GM18511 (cell line): ENCODE results near the gene SLC35B1.

Source experiments
- ATAC-seq: cut with Tn5 transposase; IDR thresholded peaks from one replicate; pipeline ENCODE4 v1.9.1; 2021; ENCODE audit warnings: mild to moderate bottlenecking, moderate library complexity; ENCODE audit not compliant: unreplicated experiment

SLC35B1 gene

GRCh38 chr17:49700960-49701359 lies 6.8 kb downstream of the SLC35B1 start:
- no peak for ATAC-seq

DNA sequence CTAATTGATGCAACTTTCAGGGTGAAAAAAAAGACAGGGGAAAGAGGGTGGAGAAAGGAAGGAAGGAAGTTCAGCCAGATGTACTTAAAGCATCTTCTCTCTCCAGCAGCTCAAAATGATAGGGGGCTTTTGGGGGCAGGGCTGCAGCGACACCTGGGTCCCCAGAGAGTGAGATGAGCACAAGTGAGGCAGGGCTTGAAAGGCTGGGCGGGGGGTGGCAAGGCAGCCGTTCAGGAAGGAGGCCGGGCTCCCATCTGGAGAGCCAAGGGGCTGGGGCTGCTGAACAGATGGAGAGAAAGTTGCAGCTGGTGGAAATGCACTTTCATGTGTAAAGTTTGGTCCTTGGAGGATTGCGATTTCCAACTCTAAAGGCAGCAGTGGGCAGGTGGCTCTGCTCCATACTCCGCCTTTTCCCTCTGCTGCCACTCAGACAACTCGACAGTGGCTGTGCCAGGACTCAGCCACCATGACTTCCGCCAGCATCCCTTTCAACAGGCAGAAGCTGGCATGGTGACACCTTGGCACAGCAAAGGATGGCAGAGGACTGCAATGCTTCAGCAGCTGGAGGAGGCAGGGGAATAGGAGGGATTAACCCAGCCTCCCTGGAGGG lies 7.7 kb downstream of the SLC35B1 start:
- no peak for ATAC-seq

DNA sequence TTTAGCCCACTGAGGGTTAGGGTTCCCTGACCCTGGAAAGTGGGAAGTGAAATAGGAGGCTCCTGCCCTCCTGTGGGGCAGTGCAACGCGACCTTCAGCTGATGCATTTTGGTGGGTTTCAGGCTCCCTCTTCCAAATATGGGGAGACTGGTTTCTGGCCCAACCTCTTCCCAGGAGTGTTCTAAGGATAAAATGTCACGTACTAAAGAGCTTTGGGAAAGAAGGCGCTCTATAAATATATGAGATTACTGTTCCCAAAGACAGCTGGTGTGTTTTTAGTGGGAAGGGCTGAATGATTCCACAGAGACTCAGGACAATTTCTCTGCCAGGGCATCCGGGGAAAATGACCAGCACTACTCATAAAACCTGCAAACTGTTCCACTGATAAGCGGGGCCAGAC lies 9.8 kb downstream of the SLC35B1 start:
- ATAC-seq = no peak

DNA sequence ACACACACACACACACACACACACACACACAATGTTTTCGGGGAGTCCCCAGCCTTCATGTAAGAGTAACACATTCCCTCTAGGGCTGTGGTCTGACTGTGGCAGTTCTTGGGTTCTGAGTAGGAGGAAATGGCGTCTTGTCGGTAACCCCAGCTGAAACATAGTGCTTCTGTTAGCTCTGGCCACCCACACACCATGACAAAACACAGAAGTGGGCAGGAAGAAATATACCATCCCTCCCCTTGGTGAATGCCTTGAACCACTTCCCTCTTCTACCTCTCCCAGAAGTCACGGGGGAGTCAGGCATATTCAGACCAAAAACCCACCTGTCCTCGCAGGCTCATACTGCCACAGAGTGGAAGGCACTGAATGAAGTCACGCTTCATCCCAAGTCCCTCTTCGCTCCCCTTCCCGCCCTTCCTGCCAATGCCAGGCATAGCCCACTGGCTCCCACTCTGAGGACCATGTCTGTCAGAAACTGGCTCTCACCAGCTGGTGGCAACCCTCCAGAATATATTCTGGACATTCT lies 11.5 kb downstream of the SLC35B1 start:
- ATAC-seq = no peak

- ATAC-seq = no peak
These were observed 12.0 kb downstream of the SLC35B1 start for GRCh38 chr17:49695698-49696232.

- ATAC-seq = no peak
These were observed 12.7 kb downstream of the SLC35B1 start for GRCh38 chr17:49694847-49695697.

DNA sequence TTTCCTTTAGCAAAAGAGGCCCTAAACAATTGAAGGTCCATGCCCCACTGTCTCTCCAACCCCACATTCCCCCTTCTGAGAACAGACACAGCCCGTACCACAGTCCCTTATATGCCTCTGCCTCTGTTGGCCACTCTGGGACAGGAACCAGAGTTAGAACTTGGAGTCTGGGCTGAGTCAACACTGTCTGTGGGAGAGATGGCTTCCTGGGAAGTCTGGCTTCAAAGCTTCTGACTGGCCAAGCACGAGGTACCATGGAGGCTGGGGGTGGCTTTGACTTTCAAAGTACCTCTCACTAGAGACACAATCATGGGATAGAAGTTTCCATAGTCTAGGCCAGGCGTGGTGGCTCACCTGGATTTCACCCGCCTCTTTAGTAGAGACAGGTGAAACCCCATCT lies 15.0 kb downstream of the SLC35B1 start:
- no peak for ATAC-seq

- no peak for ATAC-seq
These were observed 16.0 kb downstream of the SLC35B1 start for GRCh38 chr17:49691677-49692191.

- ATAC-seq = no peak
These were observed 16.6 kb downstream of the SLC35B1 start for GRCh38 chr17:49691086-49691676.

- no peak for ATAC-seq
These were observed 17.5 kb downstream of the SLC35B1 start for GRCh38 chr17:49690256-49690655.

- no peak for ATAC-seq
These were observed 18.9 kb downstream of the SLC35B1 start for GRCh38 chr17:49688848-49689247.

DNA sequence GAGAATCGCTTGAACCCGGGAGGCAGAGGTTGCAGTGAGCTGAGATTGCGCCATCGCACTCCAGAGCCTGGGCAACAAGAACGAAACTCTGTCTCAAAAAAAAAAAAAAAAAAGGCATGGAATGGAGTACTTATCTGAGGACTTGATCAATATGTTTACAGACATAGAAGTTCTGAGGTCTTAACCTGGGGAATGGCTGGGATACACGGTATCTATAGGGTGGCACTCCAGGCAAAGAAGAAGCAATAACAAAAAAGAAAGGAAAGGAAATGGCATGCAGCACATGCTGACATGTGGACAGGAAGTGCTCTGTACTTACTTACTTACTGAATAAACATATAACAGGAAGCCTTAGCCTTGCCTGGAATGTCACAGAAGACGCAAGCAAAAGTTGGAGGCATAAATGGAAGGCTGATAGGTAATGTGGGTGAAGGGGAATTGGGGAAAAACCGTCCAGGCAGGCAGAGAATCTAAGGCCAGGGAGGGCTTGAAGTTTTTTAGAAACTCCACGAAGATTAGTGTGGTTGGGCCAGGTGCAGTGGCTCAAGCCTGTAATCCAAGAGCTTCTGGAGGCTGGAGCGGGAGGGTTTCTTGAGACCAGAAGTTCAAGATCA lies 19.8 kb downstream of the SLC35B1 start:
- ATAC-seq = no peak

GRCh38 chr17:49681106-49681979 lies 26.4 kb downstream of the SLC35B1 start:
- no peak for ATAC-seq

DNA sequence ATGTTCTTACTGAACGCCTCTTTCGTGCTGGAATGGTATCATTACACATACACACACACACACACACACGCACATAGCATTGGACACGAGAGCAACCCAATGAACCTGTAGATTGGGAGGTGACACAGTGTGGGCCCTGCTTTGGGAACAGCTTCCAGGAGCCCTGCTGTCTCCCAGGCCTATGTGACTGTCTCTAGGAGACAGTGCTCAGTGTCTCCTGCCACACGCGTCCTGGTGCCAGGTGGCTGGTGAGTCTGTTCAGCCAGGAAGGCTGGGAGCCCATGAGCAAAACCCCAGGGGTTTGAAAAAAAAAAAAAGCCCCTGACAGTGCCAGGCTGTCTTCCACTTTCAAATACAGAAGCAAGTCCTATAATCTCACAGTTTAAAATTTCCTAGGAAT lies 27.4 kb downstream of the SLC35B1 start:
- no peak for ATAC-seq

GRCh38 chr17:49677933-49678847 lies 29.6 kb downstream of the SLC35B1 start, which contains the start of gene SPOP:
Gene SPOP (minus strand): TSS chr17:49678097. CDS start chr17:49622810, 55,287 bp downstream.
- peak; percentile 77 for ATAC-seq

DNA sequence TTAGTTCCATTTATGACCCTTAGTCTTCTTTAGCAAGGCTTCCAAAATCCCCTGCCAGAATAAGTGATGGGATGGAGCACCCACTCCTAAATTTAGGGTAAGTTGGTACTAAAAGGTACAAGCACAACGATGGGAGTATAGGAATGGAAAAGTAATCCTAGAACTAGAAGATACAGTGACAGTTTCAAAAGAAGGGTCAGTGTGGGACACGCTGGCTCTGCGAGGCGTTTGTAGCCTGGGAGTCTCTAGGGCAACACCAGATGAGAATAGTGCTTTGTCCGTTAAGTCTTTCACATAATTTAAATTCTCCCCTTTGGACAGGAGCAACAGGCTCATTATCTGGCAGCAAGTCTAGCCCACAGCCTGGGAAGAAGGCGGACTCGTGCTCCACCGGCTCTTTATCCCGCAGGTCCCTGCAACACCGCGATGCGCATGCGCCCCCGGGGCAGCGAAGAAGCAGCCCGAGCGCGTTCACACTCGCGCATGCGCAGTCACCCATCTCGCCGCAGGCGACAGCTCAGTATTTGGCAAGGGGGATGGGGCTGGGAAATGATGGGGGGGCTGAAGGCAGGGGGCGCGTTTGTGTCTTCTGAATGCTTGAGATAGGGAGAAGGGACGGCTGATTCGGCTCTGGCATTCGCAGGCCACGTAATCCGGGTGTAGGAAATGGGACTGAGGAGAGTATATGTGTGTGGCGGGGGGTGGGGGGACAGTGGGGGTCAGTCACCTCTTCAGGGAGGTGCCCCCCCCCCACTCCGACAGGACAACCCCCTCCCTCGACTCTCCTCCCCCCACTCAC lies 30.4 kb downstream of the SLC35B1 start:
- ATAC-seq = peak; percentile 56

GRCh38 chr17:49676276-49676868 lies 31.4 kb downstream of the SLC35B1 start:
- peak; percentile 76 for ATAC-seq

- ATAC-seq = no peak
These were observed 33.3 kb downstream of the SLC35B1 start for GRCh38 chr17:49674507-49674906.
